Neural cell (in vitro differentiated cells): ENCODE data around the gene ORM2. TPM values are rescaled to one million over a fixed set of nuclear protein-coding genes. Genes with fewer than 3 reads are reported as not detected.

Source experiments
- H2AFZ ChIP-seq: fragments of 200-600, 300-800 bp; sonication (generic), shearing (Covaris generic); 2 replicates; pipeline ENCODE4 v1.6.0; 2014; ENCODE audit warnings: low read depth, mild to moderate bottlenecking, antibody characterized with exemption, low read length, moderate library complexity
- H3F3A ChIP-seq: fragments of 200-600 bp; shearing (Covaris generic); 2 replicates; pipeline ENCODE4 v1.6.1; 2016; ENCODE audit warnings: mild to moderate bottlenecking, moderate library complexity, mixed read lengths, antibody characterized with exemption, low read length; ENCODE audit not compliant: insufficient read depth, poor library complexity, severe bottlenecking
- H3K27ac ChIP-seq: fragments of 200-600, 300-800 bp; sonication (generic), shearing (Covaris generic); 2 replicates; pipeline ENCODE4 v1.5.1; 2014; ENCODE audit warnings: mild to moderate bottlenecking, low read length, moderate library complexity
- H3K27me3 ChIP-seq: fragments of 300-800, 200-600 bp; sonication (generic), shearing (Covaris generic); 2 replicates; pipeline ENCODE4 v1.6.0; 2014; ENCODE audit warnings: mild to moderate bottlenecking, low read depth, low read length, moderate library complexity; ENCODE audit not compliant: insufficient read depth
- H3K36me3 ChIP-seq: fragments of 300-800, 200-600 bp; sonication (generic), shearing (Covaris generic); 2 replicates; pipeline ENCODE4 v1.5.1; 2014; ENCODE audit warnings: mild to moderate bottlenecking, antibody characterized with exemption, low read length, moderate library complexity; ENCODE audit not compliant: insufficient read depth
- H3K4me2 ChIP-seq: fragments of 300-800, 200-600 bp; sonication (generic), shearing (Covaris generic); 2 replicates; pipeline ENCODE4 v1.6.0; 2014; ENCODE audit warnings: mild to moderate bottlenecking, low read length
- H3K4me3 ChIP-seq: fragments of 300-800, 200-600 bp; sonication (generic), shearing (Covaris generic); 2 replicates; pipeline ENCODE4 v1.5.1; 2014; ENCODE audit warnings: mild to moderate bottlenecking, low read length, moderate library complexity
- H3K79me2 ChIP-seq: fragments of 200-600 bp; shearing (Covaris generic); replicated peaks from 2 replicates; pipeline ENCODE4 v1.6.0; 2014; ENCODE audit warnings: mild to moderate bottlenecking, low read length, moderate library complexity; ENCODE audit not compliant: insufficient read depth
- H3K9ac ChIP-seq: fragments of 300-800, 200-600 bp; sonication (generic), shearing (Covaris generic); 2 replicates; pipeline ENCODE4 v1.6.1; 2016; ENCODE audit warnings: mild to moderate bottlenecking, low read length, mixed read lengths
- H3K9me2 ChIP-seq: fragments of 200-600 bp; shearing (Covaris generic); 2 replicates; pipeline ENCODE4 v1.6.1; 2016; ENCODE audit warnings: mild to moderate bottlenecking, low read length, mixed read lengths; ENCODE audit not compliant: insufficient read depth
- H3K9me3 ChIP-seq: fragments of 200-600, 300-800 bp; sonication (generic), shearing (Covaris generic); 2 replicates; pipeline ENCODE4 v1.6.1; 2016; ENCODE audit warnings: mild to moderate bottlenecking, mixed run types, low read length, moderate library complexity, mixed read lengths
- H4K20me1 ChIP-seq: fragments of 200-600 bp; shearing (Covaris generic); 2 replicates; pipeline ENCODE4 v1.6.1; 2016; ENCODE audit warnings: mild to moderate bottlenecking, mixed run types; ENCODE audit not compliant: insufficient read depth
- CTCF ChIP-seq: fragments of 450-650 bp; IDR thresholded peaks from 2 replicates; pipeline ENCODE4 v1.5.1; 2014; ENCODE audit warnings: antibody characterized with exemption, mild to moderate bottlenecking, moderate library complexity; ENCODE audit not compliant: poor library complexity, severe bottlenecking
- EP300 ChIP-seq: fragments of 450-650 bp; conservative IDR thresholded peaks from 2 replicates; pipeline ENCODE4 v1.6.1; 2014; ENCODE audit warnings: antibody characterized with exemption, mild to moderate bottlenecking, moderate library complexity; ENCODE audit not compliant: poor library complexity, severe bottlenecking
- EZH2 ChIP-seq: fragments of 200-600, 300-800 bp; shearing (Covaris generic), sonication (generic); IDR thresholded peaks from 2 replicates; pipeline ENCODE4 v1.6.1; 2014; ENCODE audit warnings: antibody characterized with exemption, low read length, borderline replicate concordance, mild to moderate bottlenecking; ENCODE audit not compliant: insufficient read depth, poor library complexity, severe bottlenecking
- MXI1 ChIP-seq: fragments of 450-650 bp; conservative IDR thresholded peaks from 2 replicates; pipeline ENCODE4 v1.6.1; 2014; ENCODE audit warnings: antibody characterized with exemption, mild to moderate bottlenecking; ENCODE audit not compliant: poor library complexity, severe bottlenecking
- POLR2AphosphoS5 ChIP-seq: IDR thresholded peaks from 2 replicates; pipeline ENCODE4 v1.6.1; 2012
- RAD21 ChIP-seq: fragments of 450-650 bp; conservative IDR thresholded peaks from 2 replicates; pipeline ENCODE4 v1.6.1; 2014; ENCODE audit warnings: antibody characterized with exemption, mild to moderate bottlenecking, moderate library complexity
- REST ChIP-seq: IDR thresholded peaks from 2 replicates; pipeline ENCODE4 v1.6.1; 2012; ENCODE audit warnings: borderline replicate concordance
- SMC3 ChIP-seq: fragments of 450-650 bp; conservative IDR thresholded peaks from 2 replicates; pipeline ENCODE4 v1.6.1; 2014; ENCODE audit warnings: antibody characterized with exemption, mild to moderate bottlenecking, moderate library complexity; ENCODE audit not compliant: poor library complexity
- TAF1 ChIP-seq: IDR thresholded peaks from 2 replicates; pipeline ENCODE4 v1.6.1; 2012; ENCODE audit warnings: low read depth
- polyA plus RNA-seq: library from polyadenylated mRNA; depleted of rRNA; stranded (reverse); fragments of >200 nt; gene quantifications from 2 replicates; pipeline ENCODE4 v1.2.3, GENCODE V29; 2014

ORM2 gene
- polyA plus RNA-seq, 1 donor from 2014 or later = not detected

DNA sequence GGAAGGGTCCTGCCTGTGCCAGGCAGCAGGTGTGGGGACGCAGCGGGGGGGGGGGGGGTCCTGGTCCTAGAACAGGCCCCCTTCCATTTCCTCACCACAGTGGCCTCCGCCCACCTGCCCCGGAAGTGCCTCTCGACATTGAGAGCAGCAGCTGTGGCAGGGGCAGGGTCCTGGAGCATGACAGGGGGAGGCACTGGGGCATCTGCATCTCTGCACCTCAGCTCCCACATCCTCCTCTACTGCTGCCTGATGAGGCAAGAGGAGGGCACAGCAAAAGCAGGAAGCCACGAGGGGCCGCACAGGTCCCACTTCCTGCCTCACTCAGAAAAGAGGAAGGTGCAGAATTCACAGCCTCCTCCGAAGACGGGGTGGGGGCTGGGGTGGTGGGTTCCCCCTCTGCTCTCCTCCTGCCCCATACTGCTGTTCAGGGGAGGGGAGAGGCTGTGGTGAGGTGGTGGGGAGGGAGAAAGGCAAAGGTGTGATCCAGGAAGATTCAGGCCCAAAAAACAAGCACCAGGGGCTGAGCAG lies 43.3 kb downstream of the ORM2 start:
- no peak overlapping the region for H3K27ac ChIP-seq

More for the DNA sequence above, 43.3 kb downstream of the ORM2 start:
- no peak overlapping the region for H3K9ac ChIP-seq
- H3K9me2 ChIP-seq = no peaks in the 10 kb centered on the region
- H3K4me2 ChIP-seq = no peak overlapping the region
- no peaks in the 10 kb centered on the region for H3K27me3 ChIP-seq
- no peak overlapping the region for H3K4me3 ChIP-seq
- no peaks in the 10 kb centered on the region for H3K79me2 ChIP-seq
- no peak overlapping the region for H2AFZ ChIP-seq
- no peaks in the 10 kb centered on the region for H4K20me1 ChIP-seq
- no peaks in the 10 kb centered on the region for H3K9me3 ChIP-seq
- H3F3A ChIP-seq = no peaks in the 10 kb centered on the region
- H3K36me3 ChIP-seq = no peaks in the 10 kb centered on the region
- no peak for TF ChIP-seq MXI1
- TF ChIP-seq POLR2AphosphoS5 = no peak
- no peak for TF ChIP-seq EP300
- no peak for TF ChIP-seq REST
- no peak for TF ChIP-seq EZH2
- no peak for TF ChIP-seq CTCF
- TF ChIP-seq TAF1 = no peak
- TF ChIP-seq RAD21 = no peak
- no peak for TF ChIP-seq SMC3
